Measurements from ENCODE around the gene RCOR3.

DNA sequence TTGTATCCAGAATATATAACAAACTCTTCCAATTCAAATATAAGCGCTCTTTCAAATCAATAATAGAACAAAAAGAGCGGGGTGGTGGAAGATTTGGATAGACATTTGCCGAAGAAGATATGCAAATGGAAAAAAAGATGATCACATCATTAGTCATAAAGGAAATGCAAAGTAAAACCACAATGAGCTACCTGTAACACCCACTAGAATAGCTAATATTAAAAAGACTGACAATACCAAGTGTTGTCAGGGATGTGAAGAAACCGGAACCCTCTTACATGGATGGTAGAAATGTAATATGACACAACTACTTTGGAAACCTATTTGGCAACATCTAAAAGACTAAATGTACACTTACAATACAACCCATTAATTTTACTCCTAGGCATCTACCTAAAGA is 61.8 kb downstream of the RCOR3 start:
- TF ChIP-seq, protein P1, sequence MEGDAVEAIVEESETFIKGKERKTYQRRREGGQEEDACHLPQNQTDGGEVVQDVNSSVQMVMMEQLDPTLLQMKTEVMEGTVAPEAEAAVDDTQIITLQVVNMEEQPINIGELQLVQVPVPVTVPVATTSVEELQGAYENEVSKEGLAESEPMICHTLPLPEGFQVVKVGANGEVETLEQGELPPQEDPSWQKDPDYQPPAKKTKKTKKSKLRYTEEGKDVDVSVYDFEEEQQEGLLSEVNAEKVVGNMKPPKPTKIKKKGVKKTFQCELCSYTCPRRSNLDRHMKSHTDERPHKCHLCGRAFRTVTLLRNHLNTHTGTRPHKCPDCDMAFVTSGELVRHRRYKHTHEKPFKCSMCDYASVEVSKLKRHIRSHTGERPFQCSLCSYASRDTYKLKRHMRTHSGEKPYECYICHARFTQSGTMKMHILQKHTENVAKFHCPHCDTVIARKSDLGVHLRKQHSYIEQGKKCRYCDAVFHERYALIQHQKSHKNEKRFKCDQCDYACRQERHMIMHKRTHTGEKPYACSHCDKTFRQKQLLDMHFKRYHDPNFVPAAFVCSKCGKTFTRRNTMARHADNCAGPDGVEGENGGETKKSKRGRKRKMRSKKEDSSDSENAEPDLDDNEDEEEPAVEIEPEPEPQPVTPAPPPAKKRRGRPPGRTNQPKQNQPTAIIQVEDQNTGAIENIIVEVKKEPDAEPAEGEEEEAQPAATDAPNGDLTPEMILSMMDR (IDR thresholded peaks at IDR 0.05): no peak
- no peak for TF ChIP-seq POLR2A (IDR thresholded peaks at IDR 0.05)
